GM18951 (cell line): ENCODE results near the gene CAB39L.

Experiments used
- POLR2A ChIP-seq: IDR thresholded peaks from 4 replicates; pipeline ENCODE4 v1.6.1; 2011; ENCODE audit warnings: mild to moderate bottlenecking; ENCODE audit not compliant: insufficient read length, insufficient read depth; ENCODE audit errors: extremely low read depth
- in situ Hi-C: fragments of 300-500 bp; cut with MboI; formaldehyde crosslinking; loops from one replicate; pipeline ENCODE4 v1.12.0; 2022; ENCODE audit warnings: low sequenced_read_pairs, mixed read lengths, inconsistent platforms; ENCODE audit not compliant: unreplicated experiment

The CAB39L gene

DNA sequence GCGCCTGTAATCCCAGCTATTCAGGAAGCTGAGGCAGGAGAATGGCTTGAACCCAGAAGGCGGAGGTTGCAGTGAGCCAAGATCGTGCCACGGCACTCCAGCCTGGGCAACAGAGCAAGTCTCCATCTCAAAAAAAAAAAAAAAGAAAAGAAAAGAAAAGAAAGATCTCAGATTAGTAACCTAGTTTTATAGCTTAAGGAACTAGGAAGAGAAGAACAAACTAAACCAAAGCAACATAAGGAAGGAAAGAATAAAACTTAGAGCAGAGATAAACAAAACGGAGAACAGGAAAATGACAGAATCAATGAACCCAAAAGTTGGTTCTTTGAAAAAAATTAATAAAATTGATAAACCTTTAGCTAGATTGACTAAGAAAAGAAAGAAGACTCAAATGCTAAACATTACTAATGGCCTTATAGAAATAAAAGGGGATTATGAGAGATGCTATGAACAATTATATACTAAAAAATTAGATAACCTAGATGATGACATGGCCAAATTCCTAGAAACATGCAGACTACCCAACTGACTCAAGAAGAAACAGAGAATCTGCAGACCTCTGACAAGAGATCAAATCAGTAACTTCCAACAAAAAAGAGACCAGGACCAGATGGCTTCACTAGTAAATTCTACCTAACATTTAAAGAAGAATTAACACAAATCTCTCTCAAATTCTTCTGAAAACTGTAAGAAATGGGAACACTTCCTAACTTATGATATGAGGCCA lies 127.9 kb downstream of the CAB39L start:
- TF ChIP-seq POLR2A, result no peak
- in situ Hi-C loops, result no loop called here

DNA sequence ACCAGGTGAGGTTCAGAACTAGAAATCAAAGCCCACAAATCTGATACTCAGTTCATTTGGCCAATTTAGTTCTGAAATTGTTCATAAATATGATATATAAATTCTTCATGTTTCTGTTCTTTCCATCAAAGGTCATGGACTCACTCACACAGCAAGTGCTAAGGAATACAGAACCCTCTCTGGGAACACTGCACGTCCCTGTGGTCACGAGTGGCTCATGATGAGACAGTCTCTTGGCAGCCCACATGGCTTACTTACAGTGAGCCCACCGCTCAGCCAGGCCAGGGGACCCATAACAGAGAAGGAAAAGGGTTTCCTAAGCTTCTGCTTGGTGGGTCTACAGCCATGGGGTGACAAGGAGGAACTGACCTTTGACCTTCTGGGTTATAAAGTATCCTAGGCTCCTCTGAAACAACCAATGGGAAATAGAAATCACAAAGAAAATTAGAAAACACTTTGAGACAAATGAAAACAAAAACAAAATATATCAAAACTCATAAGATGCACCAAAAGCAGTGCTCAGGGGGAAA lies 128.8 kb downstream of the CAB39L start:
- TF ChIP-seq POLR2A, result no peak

DNA sequence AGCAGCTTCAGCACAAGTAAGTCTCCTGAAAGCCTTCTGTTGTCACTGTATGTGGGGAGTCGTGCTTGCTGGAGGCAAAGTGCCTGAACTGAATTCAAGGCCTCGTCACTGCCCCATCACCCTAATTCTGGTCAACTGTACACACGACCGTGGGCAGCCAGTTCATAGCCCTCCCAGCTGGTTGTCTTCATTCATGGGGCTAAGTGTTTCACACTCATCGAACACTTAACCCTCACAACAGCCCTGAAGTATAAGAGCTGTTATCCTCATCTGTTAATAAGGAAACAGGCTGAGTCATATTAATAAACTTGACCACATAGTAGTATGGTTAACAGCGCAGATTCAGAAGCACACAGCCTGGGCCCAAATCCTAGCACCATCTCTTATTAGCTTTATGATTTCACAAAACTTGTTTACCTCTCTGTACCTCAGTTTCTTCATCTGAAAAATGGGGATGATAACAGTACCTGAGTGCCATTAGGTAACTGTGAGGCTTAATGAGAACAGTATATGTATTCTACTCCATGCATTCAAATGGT lies 129.5 kb downstream of the CAB39L start:
- in situ Hi-C loops, result no loop called here
- TF ChIP-seq POLR2A, result no peak

More for the DNA sequence above, 128.8 kb downstream of the CAB39L start:
- in situ Hi-C loops, result no loop called here

DNA sequence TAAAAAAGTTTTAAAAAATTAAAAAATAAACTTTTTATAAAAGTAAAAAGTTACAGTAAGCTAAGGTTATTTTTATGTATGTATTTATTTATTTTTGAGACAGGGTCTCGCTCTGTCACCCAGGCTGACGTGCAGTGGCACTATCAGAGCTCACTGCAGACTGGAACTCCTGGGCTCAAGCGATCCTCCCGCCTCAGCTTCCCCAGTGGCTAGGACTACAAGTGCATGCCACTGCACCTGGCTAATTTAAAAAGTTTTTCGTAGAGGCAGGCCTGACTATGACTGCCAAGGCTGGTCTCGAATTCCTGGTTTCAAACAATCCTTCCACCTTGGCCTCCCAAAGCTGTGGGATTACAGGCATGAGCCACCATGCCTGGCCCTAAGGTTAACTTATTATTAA lies 132.0 kb downstream of the CAB39L start:
- in situ Hi-C loops, result no loop called here
- no peak for TF ChIP-seq POLR2A

DNA sequence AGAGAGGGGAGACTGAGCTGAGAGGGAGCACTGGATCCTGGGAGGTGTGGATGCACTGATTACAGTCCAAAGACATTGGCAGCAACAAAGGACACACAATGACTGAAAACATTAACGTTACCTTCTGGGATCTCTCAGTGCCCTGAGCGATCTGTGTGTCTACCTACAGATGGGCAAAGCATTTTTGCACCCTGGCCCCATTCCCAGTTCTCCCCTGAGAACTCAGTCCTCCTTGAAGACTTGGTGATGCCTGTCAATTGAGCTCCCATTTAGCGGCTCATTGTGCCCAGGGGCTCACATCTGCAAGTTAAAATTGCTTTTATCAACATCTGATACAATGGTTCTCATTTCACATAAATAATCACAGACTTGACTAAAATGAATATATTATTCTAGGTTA lies 133.6 kb downstream of the CAB39L start:
- TF ChIP-seq POLR2A, result no peak
- in situ Hi-C loops, result no loop called here

DNA sequence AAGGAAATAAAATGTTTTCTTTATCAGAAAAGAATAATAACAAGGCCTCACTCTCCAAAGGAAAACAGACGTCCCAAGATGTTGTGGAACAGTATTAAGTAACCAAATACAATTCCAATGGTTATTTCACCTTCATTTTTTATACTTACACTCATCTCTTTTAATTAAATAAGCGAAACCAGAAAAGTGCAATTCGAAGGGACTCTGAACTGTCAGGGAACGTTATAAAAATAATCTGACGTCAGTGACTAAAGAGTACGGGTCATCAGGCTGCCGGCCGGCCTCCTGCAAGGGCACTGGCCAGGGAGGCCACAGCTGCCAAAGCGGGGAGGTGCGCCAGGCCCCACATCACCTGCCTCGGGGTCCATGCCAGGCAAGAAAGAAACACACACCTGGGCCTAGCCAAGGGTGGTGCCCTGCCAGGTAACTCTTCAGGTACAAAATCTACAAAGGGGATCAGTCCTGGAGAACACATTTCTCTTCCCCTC lies 134.9 kb downstream of the CAB39L start:
- TF ChIP-seq POLR2A, result no peak
- in situ Hi-C loops, result loop anchor here (10.0 kb wide), 1 partner anchor 306 kb away; no protein-coding TSS in a partner anchor

DNA sequence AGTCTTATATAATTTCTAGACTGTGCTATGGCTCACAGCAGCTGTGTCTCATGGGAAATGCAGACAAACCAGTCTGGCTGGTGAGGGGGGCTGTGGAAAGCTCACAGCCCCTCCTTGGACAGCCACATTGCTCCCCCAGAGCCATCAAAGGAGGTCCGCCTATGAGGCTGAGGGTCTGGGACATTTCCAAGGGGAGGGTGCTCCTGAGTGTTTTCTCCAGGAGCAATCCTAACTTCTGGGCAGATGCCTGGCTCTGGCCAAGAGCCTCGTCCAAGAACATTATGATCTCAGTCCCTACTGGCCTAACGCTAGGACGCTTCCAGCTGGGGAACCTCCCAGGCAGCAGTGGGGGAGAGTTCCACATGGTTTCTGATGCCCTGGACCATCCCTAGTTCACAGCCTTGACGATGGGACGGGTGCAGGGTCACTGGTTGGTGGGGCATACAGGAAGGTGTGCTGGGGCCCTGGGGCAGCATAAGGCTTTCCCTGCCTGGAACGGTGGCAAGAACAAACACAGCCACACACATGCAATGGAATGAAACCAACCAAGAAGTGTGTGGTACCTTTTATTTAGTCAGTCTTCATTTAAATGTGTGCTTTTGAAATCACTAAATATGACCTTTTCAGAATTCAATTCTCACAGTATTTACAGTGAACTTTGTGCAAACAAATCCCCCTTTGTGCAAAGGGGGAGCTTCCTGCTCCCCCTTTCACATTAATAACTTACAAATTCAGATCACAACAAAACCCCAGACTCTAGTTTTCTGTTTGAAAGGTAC lies 135.6 kb downstream of the CAB39L start:
- no peak for TF ChIP-seq POLR2A
- in situ Hi-C loops, result loop anchor here (10.0 kb wide), 1 partner anchor 307 kb away; no protein-coding TSS in a partner anchor

DNA sequence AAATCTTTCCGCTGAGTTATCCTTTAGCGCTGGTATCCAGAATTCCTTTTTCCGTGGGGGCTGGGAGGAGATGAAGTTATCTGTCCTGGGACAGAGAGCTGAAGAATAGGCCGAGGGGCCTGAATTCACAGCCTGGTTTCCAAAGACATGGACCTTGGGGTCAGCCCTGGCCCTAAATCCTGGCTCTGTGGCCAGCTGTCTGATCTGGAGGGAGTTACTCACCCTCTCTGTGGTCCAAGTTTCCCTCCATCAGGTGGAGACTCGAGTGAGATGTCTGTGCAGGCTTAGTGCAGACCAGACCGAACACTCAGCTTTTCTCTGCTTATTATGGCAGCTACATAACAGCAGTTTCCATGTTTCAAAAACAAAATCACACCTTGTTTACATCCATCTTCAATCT lies 136.5 kb downstream of the CAB39L start:
- in situ Hi-C loops, result loop anchor here (10.0 kb wide), 1 partner anchor 307 kb away; no protein-coding TSS in a partner anchor
- no peak for TF ChIP-seq POLR2A

DNA sequence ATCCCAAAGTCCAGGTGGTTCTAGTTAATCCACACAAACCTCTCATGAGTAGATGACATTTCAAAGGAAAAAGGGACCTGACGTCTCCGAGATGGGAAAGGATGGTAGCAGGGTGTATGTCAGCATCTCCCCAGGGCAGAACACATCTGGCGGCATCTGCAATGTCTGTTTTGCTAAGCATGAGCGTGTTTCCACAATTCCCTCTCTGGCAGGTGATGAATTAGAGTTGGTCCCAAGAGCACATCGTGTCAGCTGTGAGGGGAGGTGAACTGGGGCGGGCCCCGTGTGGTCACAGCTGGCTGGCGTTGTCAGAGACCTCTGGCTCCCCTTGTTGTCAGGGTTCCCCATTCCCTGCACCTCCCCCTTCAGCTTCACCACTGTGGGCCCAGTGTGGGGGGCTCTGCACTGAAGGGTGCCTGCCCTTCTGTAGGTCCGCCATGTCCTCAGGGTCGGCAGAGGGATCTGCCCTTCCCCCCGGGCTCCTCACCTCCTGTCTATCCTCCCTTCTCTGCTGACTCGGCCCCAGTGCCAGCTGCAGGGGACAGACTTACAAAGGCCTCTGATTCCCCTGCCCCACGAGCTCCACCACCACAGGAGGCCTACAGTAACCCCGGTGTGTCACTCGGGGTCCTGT lies 138.0 kb downstream of the CAB39L start:
- no peak for TF ChIP-seq POLR2A
- in situ Hi-C loops, result loop anchor here (10.0 kb wide), 1 partner anchor 309 kb away; no protein-coding TSS in a partner anchor

DNA sequence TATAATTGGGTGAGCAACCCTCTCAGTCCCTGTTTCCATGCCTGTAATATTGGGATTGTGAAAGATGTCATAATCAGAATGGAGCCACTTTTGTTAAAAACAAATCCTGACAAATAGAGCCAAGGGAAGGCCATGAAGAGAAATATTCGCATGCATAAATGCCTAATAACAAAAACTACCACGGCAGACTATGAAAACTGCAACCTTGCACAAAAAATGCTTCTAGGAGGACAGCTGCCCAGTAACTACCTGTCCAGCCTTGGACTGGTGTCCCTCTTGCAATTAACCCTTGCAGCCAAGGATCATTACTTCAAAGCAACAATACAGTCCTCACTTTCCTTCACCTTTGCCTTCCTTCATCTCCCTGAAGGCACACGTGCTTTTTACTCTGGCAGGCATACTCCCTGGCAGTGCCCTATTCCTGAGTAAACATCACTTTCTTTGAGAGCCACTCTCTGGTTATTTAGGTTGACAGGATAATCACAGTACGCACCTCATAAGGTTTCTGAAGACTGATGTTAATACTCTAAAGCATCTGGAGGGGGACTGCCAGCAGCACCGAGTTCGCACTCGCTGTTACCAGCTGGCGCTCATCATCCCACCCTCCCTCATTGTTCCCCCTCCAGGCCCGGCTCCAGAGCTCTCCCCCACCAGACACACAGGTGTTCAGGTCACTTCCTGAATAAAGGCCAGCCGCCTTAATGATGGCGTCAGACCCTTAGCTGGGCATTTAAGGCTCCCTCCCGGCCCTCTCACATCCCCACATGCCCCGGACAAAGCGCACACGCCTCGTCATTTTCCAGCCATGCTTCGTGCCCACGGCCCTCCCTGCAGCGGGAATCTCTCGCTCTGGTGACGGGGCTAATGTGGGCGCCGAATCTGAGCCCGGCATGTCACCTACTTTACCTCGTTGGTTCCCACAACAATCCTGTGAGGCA lies 138.8 kb downstream of the CAB39L start:
- no peak for TF ChIP-seq POLR2A
- in situ Hi-C loops, result loop anchor here (10.0 kb wide), 1 partner anchor 310 kb away; no protein-coding TSS in a partner anchor

DNA sequence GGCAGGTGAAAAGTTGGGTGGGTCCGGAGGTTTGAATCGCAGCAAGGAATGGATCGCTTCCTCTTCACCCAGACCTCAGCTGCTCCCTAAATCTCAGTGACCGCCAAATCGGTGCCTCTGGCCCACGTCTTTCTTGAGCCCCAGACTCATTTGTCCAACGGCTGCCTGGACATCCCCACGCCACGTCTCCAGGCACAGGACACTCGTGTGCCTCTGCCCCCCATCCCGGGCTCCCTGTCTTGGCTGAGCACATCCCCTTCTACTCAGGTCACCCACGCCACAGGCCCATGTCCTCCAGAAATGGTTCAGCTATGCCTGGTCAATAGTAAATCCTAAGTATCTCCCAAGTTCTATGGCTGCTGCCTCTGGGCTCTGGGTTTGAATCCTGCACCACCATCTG lies 139.5 kb downstream of the CAB39L start:
- in situ Hi-C loops, result loop anchor here (10.0 kb wide), 1 partner anchor 310 kb away; no protein-coding TSS in a partner anchor

More for the DNA sequence above, 139.5 kb downstream of the CAB39L start:
- no peak for TF ChIP-seq POLR2A
